ENCODE results near the gene GID8. TPM values are rescaled to one million over a fixed set of nuclear protein-coding genes. Genes with fewer than 3 reads are reported as not detected.

GID8 gene
- total RNA-seq, 4 donors from 2014 or later, result 30.4 to 57.0 (median 45.1) TPM

DNA sequence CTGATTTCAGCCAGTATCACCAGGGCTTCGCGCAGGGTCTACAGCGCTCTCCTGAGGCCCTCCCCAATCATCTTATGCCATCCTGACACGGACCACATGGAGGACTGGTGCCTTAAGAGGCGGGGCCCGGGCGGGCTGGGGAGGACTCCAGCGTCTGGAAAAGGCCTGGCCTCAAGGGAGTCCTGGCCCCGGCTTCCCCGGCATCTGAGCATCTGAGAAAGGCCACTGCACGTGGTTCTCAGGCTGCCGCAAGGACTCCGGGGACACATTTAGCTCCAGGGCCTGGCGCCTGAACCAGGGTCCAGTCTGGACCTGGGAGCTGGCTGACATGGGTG lies 47.5 kb downstream of the GID8 start:
- TF ChIP-seq POLR2A (IDR thresholded peaks at IDR 0.05) (no peak), POLR2AphosphoS5 (IDR thresholded peaks at IDR 0.05) (no peak), EP300 (IDR thresholded peaks at IDR 0.05) (no peak)
- TF ChIP-seq, protein P1, sequence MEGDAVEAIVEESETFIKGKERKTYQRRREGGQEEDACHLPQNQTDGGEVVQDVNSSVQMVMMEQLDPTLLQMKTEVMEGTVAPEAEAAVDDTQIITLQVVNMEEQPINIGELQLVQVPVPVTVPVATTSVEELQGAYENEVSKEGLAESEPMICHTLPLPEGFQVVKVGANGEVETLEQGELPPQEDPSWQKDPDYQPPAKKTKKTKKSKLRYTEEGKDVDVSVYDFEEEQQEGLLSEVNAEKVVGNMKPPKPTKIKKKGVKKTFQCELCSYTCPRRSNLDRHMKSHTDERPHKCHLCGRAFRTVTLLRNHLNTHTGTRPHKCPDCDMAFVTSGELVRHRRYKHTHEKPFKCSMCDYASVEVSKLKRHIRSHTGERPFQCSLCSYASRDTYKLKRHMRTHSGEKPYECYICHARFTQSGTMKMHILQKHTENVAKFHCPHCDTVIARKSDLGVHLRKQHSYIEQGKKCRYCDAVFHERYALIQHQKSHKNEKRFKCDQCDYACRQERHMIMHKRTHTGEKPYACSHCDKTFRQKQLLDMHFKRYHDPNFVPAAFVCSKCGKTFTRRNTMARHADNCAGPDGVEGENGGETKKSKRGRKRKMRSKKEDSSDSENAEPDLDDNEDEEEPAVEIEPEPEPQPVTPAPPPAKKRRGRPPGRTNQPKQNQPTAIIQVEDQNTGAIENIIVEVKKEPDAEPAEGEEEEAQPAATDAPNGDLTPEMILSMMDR (IDR thresholded peaks at IDR 0.05), result no peak
- no peaks in the 10 kb centered on the region for H3K36me3 ChIP-seq
- H3K4me3 ChIP-seq, result no peak overlapping the region
- H3K27me3 ChIP-seq, result peaks cover 92% of the 10 kb centered on the region
- peaks cover 4% of the 10 kb centered on the region for H3K4me1 ChIP-seq
- WGBS, result 64% methylated on average over 9 of the region's 14 CpGs
- no peak overlapping the region for H3K27ac ChIP-seq
- no peaks in the 10 kb centered on the region for H3K9me3 ChIP-seq
- no peak for DNase-seq (ENCODE audit: low spot score in 2 of 2)

DNA sequence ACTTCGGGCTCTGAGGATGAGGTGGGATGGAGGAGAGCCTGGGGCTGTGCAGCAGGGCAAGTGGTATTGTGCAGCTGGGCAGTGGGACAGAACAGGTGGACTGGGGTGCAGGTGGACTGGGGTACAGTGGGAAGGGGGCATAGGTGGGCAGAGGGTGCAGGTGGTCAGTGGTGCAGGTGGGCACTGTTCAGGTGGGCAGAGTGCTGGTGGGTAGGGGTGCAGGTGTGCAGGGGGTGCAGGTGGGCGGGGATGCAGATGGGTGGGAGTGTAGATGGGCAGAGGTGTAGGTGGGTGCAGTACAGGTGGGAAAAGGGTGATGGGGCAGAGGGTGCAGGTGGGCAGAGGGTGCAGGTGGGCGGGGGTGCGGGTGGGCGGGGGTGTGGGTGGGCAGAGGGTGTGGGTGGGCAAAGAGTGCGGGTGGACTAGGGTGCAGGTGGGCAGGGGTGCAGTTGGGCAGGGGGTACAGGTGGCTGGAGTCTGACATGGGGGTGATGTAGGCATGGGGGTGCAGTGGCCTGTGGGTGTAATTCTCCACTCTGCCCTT lies 48.4 kb downstream of the GID8 start:
- Histone ChIP-seq H3K4me3 (no peak overlapping the region), H3K9me3 (no peaks in the 10 kb centered on the region), H3K36me3 (no peaks in the 10 kb centered on the region), H3K27me3 (peaks cover 92% of the 10 kb centered on the region), H3K27ac (no peak overlapping the region), H3K4me1 (no peaks in the 10 kb centered on the region)
- WGBS, result 70% methylated on average over 6 of the region's 6 CpGs
- TF ChIP-seq EP300 (IDR thresholded peaks at IDR 0.05) (no peak), POLR2A (IDR thresholded peaks at IDR 0.05) (no peak), POLR2AphosphoS5 (IDR thresholded peaks at IDR 0.05) (no peak)
- TF ChIP-seq, protein P1 (IDR thresholded peaks at IDR 0.05), result no peak
- no peak for DNase-seq (ENCODE audit: low spot score in 2 of 2)

DNA sequence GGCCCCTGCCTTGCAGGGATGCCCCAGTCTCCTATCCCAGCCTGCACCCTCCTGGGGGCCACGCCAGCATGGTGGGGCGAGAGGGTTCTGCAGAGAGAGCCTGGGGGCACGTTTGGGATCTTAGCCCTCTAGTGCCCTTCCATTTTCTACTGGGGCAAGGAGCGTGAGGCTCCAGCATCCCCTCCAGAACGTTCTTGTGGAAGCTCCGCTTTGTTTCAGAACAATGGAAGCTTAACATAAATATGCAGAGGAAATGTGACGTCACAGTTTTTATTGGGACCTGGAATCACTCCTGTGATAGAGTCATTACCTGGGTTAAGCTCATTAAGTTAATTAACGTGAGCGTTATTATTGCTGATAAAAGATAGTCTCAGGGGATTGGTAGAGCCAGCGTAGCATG lies 49.2 kb downstream of the GID8 start:
- WGBS, result 46% methylated on average over 9 of the region's 10 CpGs
- H3K9me3 ChIP-seq, result no peaks in the 10 kb centered on the region
- no peak overlapping the region for H3K4me3 ChIP-seq
- no peaks in the 10 kb centered on the region for H3K4me1 ChIP-seq
- TF ChIP-seq, protein P1 (IDR thresholded peaks at IDR 0.05), result no peak
- no peak for TF ChIP-seq EP300 (IDR thresholded peaks at IDR 0.05)
- no peak for TF ChIP-seq POLR2A (IDR thresholded peaks at IDR 0.05)
- no peak for TF ChIP-seq POLR2AphosphoS5 (IDR thresholded peaks at IDR 0.05)
- no peak overlapping the region for H3K27ac ChIP-seq
- H3K36me3 ChIP-seq, result no peaks in the 10 kb centered on the region
- H3K27me3 ChIP-seq, result peaks cover 92% of the 10 kb centered on the region
- DNase-seq (ENCODE audit: low spot score in 2 of 2), result no peak

DNA sequence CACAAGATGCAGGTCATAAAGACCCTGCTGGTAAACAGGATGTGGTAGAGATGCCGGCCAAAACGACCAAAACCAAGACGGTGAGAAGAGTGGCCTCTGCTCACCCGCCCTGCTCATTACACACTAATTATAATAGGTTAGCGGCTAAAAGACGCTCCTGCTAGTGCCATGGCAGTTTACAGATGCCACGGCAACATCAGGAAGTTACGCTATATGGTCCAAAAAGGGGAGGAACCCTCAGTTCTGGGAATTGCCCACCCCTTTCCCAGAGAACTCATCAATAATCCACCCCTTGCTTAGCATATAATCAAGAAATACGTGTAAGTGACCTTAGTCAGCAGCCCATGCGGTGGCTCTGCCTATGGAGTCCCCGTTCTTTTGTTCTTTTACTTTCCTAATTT lies 51.3 kb downstream of the GID8 start:
- Histone ChIP-seq H3K4me3 (peak overlapping the region; percentile 29), H3K4me1 (no peaks in the 10 kb centered on the region), H3K9me3 (no peaks in the 10 kb centered on the region), H3K27ac (no peak overlapping the region), H3K36me3 (no peaks in the 10 kb centered on the region), H3K27me3 (peaks cover 81% of the 10 kb centered on the region)
- 53% methylated on average over 11 of the region's 11 CpGs for WGBS
- TF ChIP-seq, protein P1 (IDR thresholded peaks at IDR 0.05), result no peak
- no peak for TF ChIP-seq EP300 (IDR thresholded peaks at IDR 0.05)
- DNase-seq (ENCODE audit: low spot score in 2 of 2), result no peak

DNA sequence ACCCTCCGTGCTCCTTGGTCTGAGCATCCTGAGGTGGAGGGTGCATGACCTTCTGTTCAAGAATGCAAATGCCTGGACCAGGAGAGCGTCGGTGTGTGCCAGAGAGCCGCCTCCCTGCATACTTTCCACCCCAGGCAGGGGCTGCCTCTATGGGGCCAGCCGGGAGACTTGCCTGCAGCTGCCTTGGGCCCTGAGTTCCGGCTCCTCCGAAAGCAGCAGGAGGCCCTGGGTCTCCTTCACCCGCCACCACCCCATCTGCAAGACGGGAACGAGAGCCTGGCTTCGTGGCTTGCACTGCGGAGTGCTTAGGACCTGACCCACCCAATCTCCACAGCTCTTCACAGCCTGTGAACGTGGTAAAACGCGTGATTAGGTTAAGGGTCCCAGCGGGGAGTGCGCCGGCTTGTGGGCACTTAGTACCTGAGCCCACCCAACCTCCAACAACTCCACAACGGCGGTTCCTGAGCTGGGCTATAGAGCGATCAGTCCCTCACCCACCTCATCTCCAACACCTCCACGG lies 52.4 kb downstream of the GID8 start:
- Histone ChIP-seq H3K27me3 (peaks cover 81% of the 10 kb centered on the region), H3K36me3 (no peaks in the 10 kb centered on the region), H3K4me3 (no peak overlapping the region), H3K27ac (no peak overlapping the region), H3K9me3 (no peaks in the 10 kb centered on the region), H3K4me1 (no peaks in the 10 kb centered on the region)
- no peak for DNase-seq (ENCODE audit: low spot score in 2 of 2)
- 89% methylated on average over 10 of the region's 22 CpGs for WGBS
- TF ChIP-seq POLR2AphosphoS5 (IDR thresholded peaks at IDR 0.05), result no peak
- TF ChIP-seq POLR2A (IDR thresholded peaks at IDR 0.05), result no peak
- TF ChIP-seq EP300 (IDR thresholded peaks at IDR 0.05), result no peak
- TF ChIP-seq, protein P1 (IDR thresholded peaks at IDR 0.05), result no peak
